HL-60 (cell line): ENCODE measurements around the gene HRH3.

Source experiments
- DNase-seq, 2 experiments: peaks; one replicate each; pipeline ENCODE4 v3.0.0-alpha.2; 2010 to 2020; ENCODE audit warnings: low read depth in 1 of 2, low spot score in 1 of 2
- H3K27ac ChIP-seq: fragments of 250-450 bp; sonication (Bioruptor Pico); replicated peaks from 2 replicates; pipeline ENCODE4 v1.5.1; 2020; ENCODE audit warnings: mild to moderate bottlenecking, moderate library complexity
- H3K27me3 ChIP-seq: fragments of 250-450 bp; sonication (Bioruptor Pico); 2 replicates; pipeline ENCODE4 v1.5.1; 2021; ENCODE audit warnings: mild to moderate bottlenecking, moderate library complexity; ENCODE audit not compliant: insufficient read depth, poor library complexity, severe bottlenecking
- H3K4me3 ChIP-seq: replicated peaks from 2 replicates; pipeline ENCODE4 v1.5.1; 2011; ENCODE audit warnings: mild to moderate bottlenecking, control low read depth, low read length; ENCODE audit not compliant: insufficient read depth
- GABPA ChIP-seq: IDR thresholded peaks from 2 replicates; pipeline ENCODE4 v1.6.1; 2012; ENCODE audit warnings: low read depth
- POLR2AphosphoS5 ChIP-seq: IDR thresholded peaks from 2 replicates; pipeline ENCODE4 v1.6.1; 2012; ENCODE audit warnings: low read depth
- REST ChIP-seq: IDR thresholded peaks from 2 replicates; pipeline ENCODE4 v1.6.1; 2012; ENCODE audit warnings: low read depth; ENCODE audit not compliant: insufficient replicate concordance
- SPI1 ChIP-seq: IDR thresholded peaks from 2 replicates; pipeline ENCODE4 v1.6.1; 2012; ENCODE audit warnings: low read depth, mild to moderate bottlenecking, borderline replicate concordance
- TF ChIP-seq, protein P1 (sequence below): IDR thresholded peaks from one replicate; pipeline ENCODE4 v1.5.1; 2011; ENCODE audit warnings: low read length, control low read depth, inconsistent platforms; ENCODE audit not compliant: insufficient read depth

HRH3 gene

DNA sequence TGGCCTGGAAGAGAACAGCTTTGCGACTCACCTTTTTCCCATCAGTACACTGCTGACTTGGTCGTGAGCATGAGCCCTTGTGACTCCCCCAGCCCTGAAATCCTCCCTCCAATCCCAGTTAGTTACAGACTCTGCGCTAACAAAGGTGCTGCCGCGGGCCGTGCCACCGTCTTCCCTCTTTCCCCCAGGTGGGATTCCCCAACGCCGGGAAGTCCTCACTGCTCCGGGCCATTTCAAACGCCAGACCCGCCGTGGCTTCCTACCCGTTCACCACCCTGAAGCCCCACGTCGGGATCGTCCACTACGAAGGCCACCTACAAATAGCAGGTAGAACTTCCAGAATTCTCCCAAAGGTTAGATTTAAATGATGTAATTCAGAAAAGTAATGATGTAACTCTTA lies 21.1 kb downstream of the HRH3 start:
- no peak for DNase-seq
- TF ChIP-seq POLR2AphosphoS5 (no peak), GABPA (no peak), SPI1 (no peak), REST (no peak)
- TF ChIP-seq, protein P1, sequence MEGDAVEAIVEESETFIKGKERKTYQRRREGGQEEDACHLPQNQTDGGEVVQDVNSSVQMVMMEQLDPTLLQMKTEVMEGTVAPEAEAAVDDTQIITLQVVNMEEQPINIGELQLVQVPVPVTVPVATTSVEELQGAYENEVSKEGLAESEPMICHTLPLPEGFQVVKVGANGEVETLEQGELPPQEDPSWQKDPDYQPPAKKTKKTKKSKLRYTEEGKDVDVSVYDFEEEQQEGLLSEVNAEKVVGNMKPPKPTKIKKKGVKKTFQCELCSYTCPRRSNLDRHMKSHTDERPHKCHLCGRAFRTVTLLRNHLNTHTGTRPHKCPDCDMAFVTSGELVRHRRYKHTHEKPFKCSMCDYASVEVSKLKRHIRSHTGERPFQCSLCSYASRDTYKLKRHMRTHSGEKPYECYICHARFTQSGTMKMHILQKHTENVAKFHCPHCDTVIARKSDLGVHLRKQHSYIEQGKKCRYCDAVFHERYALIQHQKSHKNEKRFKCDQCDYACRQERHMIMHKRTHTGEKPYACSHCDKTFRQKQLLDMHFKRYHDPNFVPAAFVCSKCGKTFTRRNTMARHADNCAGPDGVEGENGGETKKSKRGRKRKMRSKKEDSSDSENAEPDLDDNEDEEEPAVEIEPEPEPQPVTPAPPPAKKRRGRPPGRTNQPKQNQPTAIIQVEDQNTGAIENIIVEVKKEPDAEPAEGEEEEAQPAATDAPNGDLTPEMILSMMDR = no peak
- no peaks in the 10 kb centered on the region for H3K27me3 ChIP-seq
- H3K4me3 ChIP-seq = no peak overlapping the region
- H3K27ac ChIP-seq = no peak overlapping the region

GRCh38 chr20:62198496-62198895 lies 21.6 kb downstream of the HRH3 start:
- TF ChIP-seq REST (no peak), SPI1 (no peak), POLR2AphosphoS5 (no peak), GABPA (no peak)
- TF ChIP-seq, protein P1 = no peak
- no peaks in the 10 kb centered on the region for H3K27me3 ChIP-seq
- no peak overlapping the region for H3K27ac ChIP-seq
- H3K4me3 ChIP-seq = no peak overlapping the region
- no peak for DNase-seq

- Histone ChIP-seq H3K27ac (no peak overlapping the region), H3K27me3 (no peaks in the 10 kb centered on the region), H3K4me3 (no peak overlapping the region)
- DNase-seq = no peak
- TF ChIP-seq, protein P1 = no peak
- TF ChIP-seq SPI1 = no peak
- no peak for TF ChIP-seq GABPA
- TF ChIP-seq POLR2AphosphoS5 = no peak
- TF ChIP-seq REST = no peak
These were observed 22.3 kb downstream of the HRH3 start for GRCh38 chr20:62197801-62198200.
